ENCODE results near the gene SCN3B. TPM values are rescaled to one million over a fixed set of nuclear protein-coding genes. Genes with fewer than 3 reads are reported as not detected.
"Not testable (repeated sequence)": the region's sequence is repeated elsewhere in the genome, so short reads cannot be mapped to it uniquely, and the experiment has no call there.

SCN3B gene
- total and polyA plus RNA-seq, 4 donors, result 0.08 to 1.3 (median 0.16) TPM; not detected in 1

DNA sequence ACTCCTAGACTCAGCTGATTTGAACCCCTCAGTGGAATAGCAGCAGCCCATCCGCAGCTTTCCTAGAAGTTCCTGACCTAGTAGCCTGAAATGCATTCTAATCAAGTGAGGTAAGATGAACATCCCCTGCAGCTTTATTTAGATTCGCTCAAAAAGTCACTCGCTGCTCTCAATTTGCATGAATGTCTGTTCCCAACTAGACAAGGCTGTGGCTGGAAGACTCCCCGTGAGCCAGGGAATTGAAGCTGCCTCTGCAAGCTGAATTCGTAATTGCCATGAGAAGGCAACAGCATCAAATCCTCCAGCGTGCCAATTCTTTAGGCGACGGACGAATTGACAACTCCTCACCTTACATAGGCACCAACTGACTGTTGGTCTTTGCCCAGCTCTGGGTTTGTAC is 17.1 kb upstream of the SCN3B start:
- intact Hi-C loops (cut with DNase I), result no loop called here
- DNase-seq, result no peak
- Histone ChIP-seq H3K9me3 (ENCODE audit: control insufficient read depth, low read length) (no peaks in the 10 kb centered on the region), H3K27ac (ENCODE audit: low read depth in 1 of 2, low read length in 2 of 2) (no peak overlapping the region), H3K27me3 (ENCODE audit: control insufficient read depth in 1 of 2, insufficient read depth in 2 of 2, low read length in 1 of 2) (no peaks in the 10 kb centered on the region), H3K36me3 (ENCODE audit: control insufficient read depth in 1 of 2, insufficient read depth in 2 of 2, low read length in 1 of 2) (no peaks in the 10 kb centered on the region), H3K4me1 (ENCODE audit: control insufficient read depth in 1 of 2, insufficient read depth in 2 of 2, low read length in 2 of 2) (no peaks in the 10 kb centered on the region), H3K4me3 (ENCODE audit: low read length in 2 of 2) (no peak overlapping the region)
- WGBS, 2 donors, result 62 to 67% methylated on average over 9 of the region's 9 CpGs
- ATAC-seq (ENCODE audit: low FRiP score), result no peak

DNA sequence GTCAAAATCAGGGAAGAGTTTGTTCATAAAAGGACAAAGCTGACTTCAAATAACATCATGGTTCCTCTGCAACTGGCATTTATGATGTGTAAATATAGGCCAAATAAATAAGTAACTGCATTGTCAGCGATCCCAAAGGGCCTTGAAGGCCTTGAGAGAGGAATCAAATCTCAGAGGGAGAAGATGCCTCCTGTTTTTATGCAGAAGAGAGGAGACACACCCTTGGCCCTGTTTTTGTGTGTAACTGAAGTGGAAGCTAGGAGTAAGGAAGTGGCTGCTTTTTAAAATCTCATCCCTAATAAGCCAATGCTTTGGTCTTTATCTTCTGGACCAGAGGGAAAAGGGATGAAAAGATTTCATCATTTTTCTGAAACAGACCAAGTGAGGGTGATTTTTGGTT is 15.7 kb upstream of the SCN3B start:
- Histone ChIP-seq H3K36me3 (ENCODE audit: control insufficient read depth in 1 of 2, insufficient read depth in 2 of 2, low read length in 1 of 2) (no peaks in the 10 kb centered on the region), H3K27ac (ENCODE audit: low read depth in 1 of 2, low read length in 2 of 2) (no peak overlapping the region), H3K27me3 (ENCODE audit: control insufficient read depth in 1 of 2, insufficient read depth in 2 of 2, low read length in 1 of 2) (no peaks in the 10 kb centered on the region), H3K4me1 (ENCODE audit: control insufficient read depth in 1 of 2, insufficient read depth in 2 of 2, low read length in 2 of 2) (no peaks in the 10 kb centered on the region), H3K9me3 (ENCODE audit: control insufficient read depth, low read length) (no peaks in the 10 kb centered on the region), H3K4me3 (ENCODE audit: low read length in 2 of 2) (no peak overlapping the region)
- DNase-seq (no peak), ATAC-seq (ENCODE audit: low FRiP score) (no peak)
- WGBS, 2 donors, result 53 to 66% methylated on average over 1 of the region's 1 CpG
- intact Hi-C loops (cut with DNase I), result no loop called here

DNA sequence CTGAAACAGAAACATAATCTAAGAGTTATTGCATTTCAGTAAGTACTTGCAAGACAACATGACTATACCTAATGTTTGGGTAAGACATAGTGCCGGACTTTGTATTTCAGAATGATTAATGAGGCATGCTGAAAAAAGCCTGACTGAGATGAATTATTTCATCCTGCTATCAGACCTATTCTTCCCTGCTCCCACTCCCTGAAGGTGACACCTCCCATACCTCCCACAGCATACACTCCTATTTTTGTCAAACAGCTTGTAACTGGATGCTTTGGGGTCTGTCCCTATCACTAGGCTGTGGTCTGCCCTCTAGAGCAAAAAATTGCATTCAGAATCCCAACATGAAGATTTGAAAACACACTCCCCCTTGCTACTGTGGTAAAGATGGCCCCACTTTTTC is 10.9 kb upstream of the SCN3B start:
- ATAC-seq (ENCODE audit: low FRiP score), result no peak
- Histone ChIP-seq H3K4me3 (ENCODE audit: low read length in 2 of 2) (no peak overlapping the region), H3K36me3 (ENCODE audit: control insufficient read depth in 1 of 2, insufficient read depth in 2 of 2, low read length in 1 of 2) (no peaks in the 10 kb centered on the region), H3K9me3 (ENCODE audit: control insufficient read depth, low read length) (no peaks in the 10 kb centered on the region), H3K4me1 (ENCODE audit: control insufficient read depth in 1 of 2, insufficient read depth in 2 of 2, low read length in 2 of 2) (no peaks in the 10 kb centered on the region), H3K27ac (ENCODE audit: low read depth in 1 of 2, low read length in 2 of 2) (no peak overlapping the region), H3K27me3 (ENCODE audit: control insufficient read depth in 1 of 2, insufficient read depth in 2 of 2, low read length in 1 of 2) (no peaks in the 10 kb centered on the region)
- DNase-seq, result no peak
- intact Hi-C loops (cut with DNase I), result loop anchor here in 1 of 2 donors (10.0 kb wide), 1 partner anchor 59 kb away; no protein-coding TSS in a partner anchor
- WGBS, 2 donors, result 8 to 14% methylated on average over 1 of the region's 1 CpG

DNA sequence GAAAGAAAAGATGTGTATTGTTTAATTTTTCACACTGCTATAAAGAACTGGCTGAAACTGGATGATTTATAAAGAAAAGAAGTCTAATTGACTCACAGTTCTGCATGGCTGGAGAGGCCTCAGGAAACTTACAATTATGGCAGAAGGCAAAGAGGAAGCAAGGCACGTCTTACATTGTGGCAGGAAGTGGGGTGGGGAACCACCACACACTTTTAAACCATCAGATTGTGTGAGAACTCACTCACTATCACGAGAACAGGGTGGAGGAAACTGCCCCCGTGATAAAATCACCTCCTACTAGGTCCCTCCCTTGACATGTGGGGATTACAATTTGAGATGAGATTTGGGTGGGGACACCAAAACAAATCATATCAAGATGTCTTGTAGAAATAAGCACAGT is 5.5 kb upstream of the SCN3B start:
- H3K27me3 ChIP-seq (ENCODE audit: control insufficient read depth in 1 of 2, insufficient read depth in 2 of 2, low read length in 1 of 2); H3K27ac ChIP-seq (ENCODE audit: low read depth in 1 of 2, low read length in 2 of 2); H3K36me3 ChIP-seq (ENCODE audit: control insufficient read depth in 1 of 2, insufficient read depth in 2 of 2, low read length in 1 of 2); H3K4me3 ChIP-seq (ENCODE audit: low read length in 2 of 2); H3K4me1 ChIP-seq (ENCODE audit: control insufficient read depth in 1 of 2, insufficient read depth in 2 of 2, low read length in 2 of 2); ATAC-seq (ENCODE audit: low FRiP score); DNase-seq; H3K9me3 ChIP-seq (ENCODE audit: control insufficient read depth, low read length): not testable (repeated sequence)
- 42 to 49% methylated on average over 3 of the region's 3 CpGs for WGBS, 2 donors
- intact Hi-C loops (cut with DNase I), result loop anchor here in 1 of 2 donors (10.0 kb wide), 1 partner anchor 65 kb away; no protein-coding TSS in a partner anchor

DNA sequence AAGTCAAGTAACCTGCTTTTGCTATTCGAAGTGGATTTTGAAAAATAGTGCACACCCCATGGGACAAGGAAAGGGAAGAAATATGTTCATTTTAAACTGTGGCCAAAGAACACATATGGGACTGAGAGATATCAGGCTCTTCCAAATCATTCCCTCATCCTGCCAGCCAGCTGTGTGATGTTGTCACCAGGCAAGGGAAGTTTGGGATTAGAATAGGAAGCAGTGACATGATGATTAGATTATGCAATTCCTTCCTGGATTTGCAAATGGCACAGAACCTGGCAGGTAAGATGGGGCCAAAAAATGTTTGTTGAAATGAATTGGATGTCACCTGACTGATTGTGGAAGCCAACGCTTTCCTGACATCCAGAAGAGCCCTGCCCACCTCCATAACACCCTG is 4.9 kb upstream of the SCN3B start:
- H3K27me3 ChIP-seq (ENCODE audit: control insufficient read depth in 1 of 2, insufficient read depth in 2 of 2, low read length in 1 of 2), result no peaks in the 10 kb centered on the region
- H3K4me3 ChIP-seq (ENCODE audit: low read length in 2 of 2), result no peak overlapping the region
- no peak overlapping the region for H3K27ac ChIP-seq (ENCODE audit: low read depth in 1 of 2, low read length in 2 of 2)
- H3K9me3 ChIP-seq (ENCODE audit: control insufficient read depth, low read length), result no peaks in the 10 kb centered on the region
- 63 to 69% methylated on average over 2 of the region's 2 CpGs for WGBS, 2 donors
- H3K36me3 ChIP-seq (ENCODE audit: control insufficient read depth in 1 of 2, insufficient read depth in 2 of 2, low read length in 1 of 2), result no peaks in the 10 kb centered on the region
- ATAC-seq (ENCODE audit: low FRiP score), result no peak
- intact Hi-C loops (cut with DNase I), result no loop called here
- DNase-seq, result no peak
- no peaks in the 10 kb centered on the region for H3K4me1 ChIP-seq (ENCODE audit: control insufficient read depth in 1 of 2, insufficient read depth in 2 of 2, low read length in 2 of 2)

DNA sequence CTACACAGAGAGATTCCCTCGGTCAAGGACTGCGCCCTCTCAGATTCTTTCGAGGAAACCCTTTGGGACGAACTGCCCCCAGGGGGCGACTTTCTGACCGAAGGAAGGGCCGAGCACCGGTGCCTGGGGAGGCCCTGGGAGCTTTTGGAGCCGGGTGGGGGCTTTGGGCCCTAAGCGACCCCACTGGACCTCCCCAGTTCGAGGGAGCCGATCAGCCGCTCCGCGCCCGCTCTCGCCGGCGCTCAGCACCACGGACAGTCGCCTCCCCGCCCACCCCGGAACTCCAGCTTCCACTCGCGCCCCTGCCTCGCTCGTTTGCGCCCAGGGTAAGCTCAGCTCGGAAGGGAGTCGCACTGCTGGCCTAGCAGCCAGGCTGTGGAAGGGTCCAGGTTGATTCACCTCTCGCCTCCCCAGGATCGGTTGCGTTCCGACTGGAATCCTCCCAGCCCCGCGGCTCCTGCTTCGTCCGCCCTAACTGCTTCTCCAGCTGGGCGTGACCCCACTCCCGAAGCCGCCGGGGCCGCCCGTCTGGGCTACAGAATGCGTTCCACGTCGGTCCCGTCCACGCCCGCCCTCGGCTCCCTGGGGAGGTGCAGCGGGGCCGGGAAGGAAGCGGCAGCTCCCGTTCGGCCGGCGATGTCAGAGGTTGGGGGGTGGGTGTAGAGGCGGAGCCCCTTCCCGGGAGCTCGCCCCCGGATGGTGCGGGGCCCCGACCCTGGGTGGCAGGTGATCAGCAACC is 428 bp downstream of the SCN3B start:
- Histone ChIP-seq H3K27me3 (ENCODE audit: control insufficient read depth in 1 of 2, insufficient read depth in 2 of 2, low read length in 1 of 2) (peaks cover 0 to 4% of the 10 kb centered on the region in 2 donors), H3K36me3 (ENCODE audit: control insufficient read depth in 1 of 2, insufficient read depth in 2 of 2, low read length in 1 of 2) (no peaks in the 10 kb centered on the region), H3K27ac (ENCODE audit: low read depth in 1 of 2, low read length in 2 of 2) (no peak overlapping the region), H3K9me3 (ENCODE audit: control insufficient read depth, low read length) (peaks cover 2% of the 10 kb centered on the region), H3K4me3 (ENCODE audit: low read length in 2 of 2) (peak overlapping the region in 1 of 2 donors; percentile 5), H3K4me1 (ENCODE audit: control insufficient read depth in 1 of 2, insufficient read depth in 2 of 2, low read length in 2 of 2) (no peaks in the 10 kb centered on the region)
- 1% methylated on average over 60 to 64 of the region's 64 CpGs for WGBS, 2 donors
- intact Hi-C loops (cut with DNase I), result no loop called here
- ATAC-seq (ENCODE audit: low FRiP score) (peak; percentile 79), DNase-seq (peak; percentile 58 to 81)

DNA sequence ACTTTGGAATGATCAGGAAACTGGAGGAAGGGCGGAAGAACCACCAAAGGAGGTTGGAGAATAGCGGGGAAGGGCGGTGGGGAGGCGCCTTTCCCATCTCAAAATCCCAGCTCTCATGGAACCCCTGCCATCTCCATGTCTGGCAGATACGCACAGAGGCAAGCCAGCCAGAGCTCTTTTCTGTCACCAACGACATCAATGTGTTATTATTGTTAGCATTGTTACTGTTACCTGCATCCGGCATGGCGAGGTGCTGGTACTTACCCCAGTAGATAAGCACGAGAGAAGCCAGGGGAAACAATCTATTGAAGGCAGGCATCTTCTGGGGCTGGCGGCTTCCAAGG is 969 bp downstream of the SCN3B start:
- Histone ChIP-seq H3K9me3 (ENCODE audit: control insufficient read depth, low read length) (peaks cover 2% of the 10 kb centered on the region), H3K36me3 (ENCODE audit: control insufficient read depth in 1 of 2, insufficient read depth in 2 of 2, low read length in 1 of 2) (no peaks in the 10 kb centered on the region), H3K27me3 (ENCODE audit: control insufficient read depth in 1 of 2, insufficient read depth in 2 of 2, low read length in 1 of 2) (peaks cover 0 to 4% of the 10 kb centered on the region in 2 donors), H3K4me1 (ENCODE audit: control insufficient read depth in 1 of 2, insufficient read depth in 2 of 2, low read length in 2 of 2) (no peaks in the 10 kb centered on the region), H3K4me3 (ENCODE audit: low read length in 2 of 2) (no peak overlapping the region), H3K27ac (ENCODE audit: low read depth in 1 of 2, low read length in 2 of 2) (no peak overlapping the region)
- intact Hi-C loops (cut with DNase I), result no loop called here
- ATAC-seq (ENCODE audit: low FRiP score) (no peak), DNase-seq (no peak)
- 11% methylated on average over 10 of the region's 10 CpGs for WGBS, 2 donors

DNA sequence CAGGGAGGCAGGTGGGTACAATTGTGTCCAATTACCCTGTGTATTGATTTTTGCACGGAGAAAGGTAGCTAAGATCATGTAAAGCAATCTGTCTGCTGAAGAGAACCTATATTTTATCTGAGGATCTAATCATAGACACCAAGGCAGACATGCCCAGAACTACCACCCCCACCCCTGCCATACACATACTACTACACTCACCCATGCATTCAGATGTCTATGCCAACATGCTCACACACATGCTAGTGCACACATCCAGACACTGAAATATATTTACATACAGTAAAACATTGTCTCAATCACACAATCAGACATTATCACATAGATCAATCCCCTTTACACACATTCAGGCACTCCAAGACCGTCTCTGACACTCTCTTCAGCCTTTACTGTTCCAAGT is 1.8 kb downstream of the SCN3B start:
- no peak overlapping the region for H3K4me3 ChIP-seq (ENCODE audit: low read length in 2 of 2)
- no peaks in the 10 kb centered on the region for H3K36me3 ChIP-seq (ENCODE audit: control insufficient read depth in 1 of 2, insufficient read depth in 2 of 2, low read length in 1 of 2)
- H3K27ac ChIP-seq (ENCODE audit: low read depth in 1 of 2, low read length in 2 of 2), result no peak overlapping the region
- WGBS, 2 donors, result 63 to 68% methylated on average over 2 of the region's 2 CpGs
- no peak for DNase-seq
- no peaks in the 10 kb centered on the region for H3K4me1 ChIP-seq (ENCODE audit: control insufficient read depth in 1 of 2, insufficient read depth in 2 of 2, low read length in 2 of 2)
- no peak for ATAC-seq (ENCODE audit: low FRiP score)
- peaks cover 0 to 4% of the 10 kb centered on the region in 2 donors for H3K27me3 ChIP-seq (ENCODE audit: control insufficient read depth in 1 of 2, insufficient read depth in 2 of 2, low read length in 1 of 2)
- intact Hi-C loops (cut with DNase I), result no loop called here
- H3K9me3 ChIP-seq (ENCODE audit: control insufficient read depth, low read length), result peaks cover 2% of the 10 kb centered on the region

DNA sequence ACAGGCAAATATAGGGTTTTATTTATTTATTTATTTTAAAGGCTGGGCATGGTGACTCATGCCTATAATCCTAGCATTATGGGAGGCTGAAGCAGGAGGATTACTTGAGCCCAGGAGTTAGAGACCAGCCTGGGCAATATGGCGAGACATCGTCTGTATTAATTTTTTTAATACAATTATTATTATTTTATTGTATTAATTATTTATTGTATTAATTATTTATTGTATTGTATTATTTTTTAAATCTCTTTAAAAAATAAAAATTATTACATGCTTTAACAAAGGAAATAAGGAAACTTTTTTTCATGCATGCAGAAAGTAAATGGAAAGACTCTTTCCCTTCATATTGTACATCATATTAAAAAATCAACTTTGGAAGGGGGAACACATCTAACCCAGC is 3.5 kb downstream of the SCN3B start:
- no peaks in the 10 kb centered on the region for H3K36me3 ChIP-seq (ENCODE audit: control insufficient read depth in 1 of 2, insufficient read depth in 2 of 2, low read length in 1 of 2)
- no peak overlapping the region for H3K4me3 ChIP-seq (ENCODE audit: low read length in 2 of 2)
- intact Hi-C loops (cut with DNase I), result no loop called here
- H3K4me1 ChIP-seq (ENCODE audit: control insufficient read depth in 1 of 2, insufficient read depth in 2 of 2, low read length in 2 of 2), result no peaks in the 10 kb centered on the region
- whole genome bisulfite sequencing, 2 donors, result 93 to 94% methylated on average over 2 of the region's 2 CpGs
- no peak for ATAC-seq (ENCODE audit: low FRiP score)
- peaks cover 2% of the 10 kb centered on the region for H3K9me3 ChIP-seq (ENCODE audit: control insufficient read depth, low read length)
- DNase-seq, result no peak
- H3K27me3 ChIP-seq (ENCODE audit: control insufficient read depth in 1 of 2, insufficient read depth in 2 of 2, low read length in 1 of 2), result peaks cover 0 to 4% of the 10 kb centered on the region in 2 donors
- H3K27ac ChIP-seq (ENCODE audit: low read depth in 1 of 2, low read length in 2 of 2), result no peak overlapping the region

All from aorta (tissue), 5 donors.